Left colon (tissue), 2 donors: ENCODE data around the gene NEK8. TPM values are rescaled to one million over a fixed set of nuclear protein-coding genes. Genes with fewer than 3 reads are reported as not detected.

Experiments used
- total RNA-seq, 2 donors: library from RNA; stranded (reverse); fragmentation: NEBNext Ultra II Directional; extraction: Animal tissue kit (Norgen Biotek cat#: 25700); gene quantifications; one replicate each; pipeline ENCODE4 v1.2.1, GENCODE V29; 2021
- donor health status: DM: no; HTN: no; CAD: no.
- donor health status: DM: yes; HTN: yes; CAD: no.

NEK8 gene
- total RNA-seq, 2 donors from 2014 or later: 5.6 to 5.7 TPM

Other genes with a start within 250 kb of the NEK8 start
- under 1 TPM; 0.36 to 0.64 TPM for gene FOXN1, start 222.4 kb upstream of the NEK8 start, total RNA-seq
- gene UNC119, start 176.2 kb upstream of the NEK8 start, total RNA-seq: 10 to 100 TPM; 26.7 to 32.4 TPM
- gene PIGS, start 157.3 kb upstream of the NEK8 start, total RNA-seq: 10 to 100 TPM; 82.5 to 94.6 TPM
- 10 to 100 TPM; 26.0 to 38.6 TPM for gene ALDOC, start 151.9 kb upstream of the NEK8 start, total RNA-seq
- gene SPAG5, start 129.8 kb upstream of the NEK8 start, total RNA-seq: 10 to 100 TPM in 1 of 2 donors, 1 to 10 TPM in 1; 9.7 to 24.4 TPM
- 10 to 100 TPM; 10.2 to 13.5 TPM for gene RSKR, start 114.6 kb upstream of the NEK8 start, total RNA-seq
- gene BLTP2, start 83.6 kb upstream of the NEK8 start, total RNA-seq: 100 to 1,000 TPM; 129 to 135 TPM
- gene SDF2, start 66.9 kb upstream of the NEK8 start, total RNA-seq: 10 to 100 TPM; 51.1 to 52.3 TPM
- gene SUPT6H, start 66.6 kb upstream of the NEK8 start, total RNA-seq: 10 to 100 TPM; 43.8 to 50.5 TPM
- gene PROCA1, start 16.9 kb upstream of the NEK8 start, total RNA-seq: 1 to 10 TPM; 1.4 to 1.8 TPM
- gene RAB34, start 10.9 kb upstream of the NEK8 start, total RNA-seq: 10 to 100 TPM in 1 of 2 donors, 1 to 10 TPM in 1; 6.9 to 17.4 TPM
- gene RPL23A, start 8.8 kb upstream of the NEK8 start, total RNA-seq: 1,000 to 10,000 TPM; 1,131 to 1,234 TPM
- 10 to 100 TPM in 1 of 2 donors, 1 to 10 TPM in 1; 7.1 to 12.8 TPM for gene TLCD1, start 2.6 kb upstream of the NEK8 start, total RNA-seq
- gene TRAF4, start 15.2 kb downstream of the NEK8 start, total RNA-seq: 100 to 1,000 TPM; 116 to 136 TPM
- gene FAM222B, start 114.0 kb downstream of the NEK8 start, total RNA-seq: 10 to 100 TPM; 28.9 to 33.0 TPM
- gene ERAL1, start 126.2 kb downstream of the NEK8 start, total RNA-seq: 10 to 100 TPM; 30.8 to 33.9 TPM
- 10 to 100 TPM; 82.4 to 91.5 TPM for gene FLOT2, start 168.9 kb downstream of the NEK8 start, total RNA-seq
- 1 to 10 TPM; 6.3 to 7.5 TPM for gene DHRS13, start 174.3 kb downstream of the NEK8 start, total RNA-seq
- 10 to 100 TPM; 33.1 to 42.3 TPM for gene PHF12, start 222.7 kb downstream of the NEK8 start, total RNA-seq